Measurements from ENCODE around the gene KCNH1.

Gene KCNH1

GRCh38 chr1:210754878-210755665, 378.9 kb downstream of the KCNH1 start:
- DNase-seq (ENCODE audit: low read depth), result no peak

- DNase-seq (ENCODE audit: low read depth), result no peak
Observed at GRCh38 chr1:210751911-210752310, 382.0 kb downstream of the KCNH1 start.

GRCh38 chr1:210750468-210750867, 383.5 kb downstream of the KCNH1 start:
- DNase-seq (ENCODE audit: low read depth), result no peak

GRCh38 chr1:210748796-210749195, 385.2 kb downstream of the KCNH1 start:
- DNase-seq (ENCODE audit: low read depth), result no peak

GRCh38 chr1:210747890-210748289, 386.1 kb downstream of the KCNH1 start:
- no peak for DNase-seq (ENCODE audit: low read depth)

- DNase-seq (ENCODE audit: low read depth), result no peak
Observed at GRCh38 chr1:210747112-210747511, 386.8 kb downstream of the KCNH1 start.

GRCh38 chr1:210746024-210746731, 387.8 kb downstream of the KCNH1 start:
- DNase-seq (ENCODE audit: low read depth), result no peak

- DNase-seq (ENCODE audit: low read depth), result no peak
Observed at GRCh38 chr1:210743038-210743437, 390.9 kb downstream of the KCNH1 start.

GRCh38 chr1:210741564-210741963, 392.4 kb downstream of the KCNH1 start:
- DNase-seq (ENCODE audit: low read depth), result no peak

- no peak for DNase-seq (ENCODE audit: low read depth)
Observed at GRCh38 chr1:210739627-210740026, 394.3 kb downstream of the KCNH1 start.

GRCh38 chr1:210738256-210738655, 395.7 kb downstream of the KCNH1 start:
- DNase-seq (ENCODE audit: low read depth), result no peak

GRCh38 chr1:210736713-210737112, 397.2 kb downstream of the KCNH1 start:
- no peak for DNase-seq (ENCODE audit: low read depth)

- DNase-seq (ENCODE audit: low read depth), result no peak
Observed at GRCh38 chr1:210731597-210731996, 402.4 kb downstream of the KCNH1 start.

- no peak for DNase-seq (ENCODE audit: low read depth)
Observed at GRCh38 chr1:210731193-210731592, 402.8 kb downstream of the KCNH1 start.

- DNase-seq (ENCODE audit: low read depth), result no peak
Observed at GRCh38 chr1:210730023-210730422, 403.9 kb downstream of the KCNH1 start.

- DNase-seq (ENCODE audit: low read depth), result no peak
Observed at GRCh38 chr1:210728437-210729149, 405.4 kb downstream of the KCNH1 start.

- DNase-seq (ENCODE audit: low read depth), result no peak
Observed at GRCh38 chr1:210727709-210728108, 406.2 kb downstream of the KCNH1 start.

GRCh38 chr1:210726621-210727020, 407.3 kb downstream of the KCNH1 start:
- DNase-seq (ENCODE audit: low read depth), result peak; percentile 4

GRCh38 chr1:210724768-210725167, 409.2 kb downstream of the KCNH1 start:
- DNase-seq (ENCODE audit: low read depth), result no peak

GRCh38 chr1:210723646-210724045, 410.3 kb downstream of the KCNH1 start:
- DNase-seq (ENCODE audit: low read depth), result no peak

GRCh38 chr1:210722410-210723081, 411.4 kb downstream of the KCNH1 start:
- DNase-seq (ENCODE audit: low read depth), result no peak

GRCh38 chr1:210715072-210715471, 418.9 kb downstream of the KCNH1 start:
- no peak for DNase-seq (ENCODE audit: low read depth)

Measured in HS-27A (cell line).